Gastrocnemius medialis (tissue), 4 donors: ENCODE data around the gene DDX21.

Source experiments
- POLR2A ChIP-seq, 2 donors: fragments of 450-650 bp; IDR thresholded peaks; one replicate each; pipeline ENCODE4 v1.6.1; 2017; ENCODE audit warnings: antibody characterized with exemption in 2 of 2, mild to moderate bottlenecking in 2 of 2, moderate library complexity in 2 of 2
- TF ChIP-seq, protein P1 (sequence below), 5 experiments: fragments of 450-650 bp in 3 of 5; fragments of 200-600 bp in 2 of 5; sonication (generic) in 2 of 5; IDR thresholded peaks in 4 of 5; conservative IDR thresholded peaks in 1 of 5; 1 replicate in 4 of 5; 2 replicates in 1 of 5; pipeline ENCODE4 v1.5.1; 2016 to 2019; ENCODE audit warnings: antibody characterized with exemption in 5 of 5, mild to moderate bottlenecking in 3 of 5, moderate library complexity in 3 of 5

DNA sequence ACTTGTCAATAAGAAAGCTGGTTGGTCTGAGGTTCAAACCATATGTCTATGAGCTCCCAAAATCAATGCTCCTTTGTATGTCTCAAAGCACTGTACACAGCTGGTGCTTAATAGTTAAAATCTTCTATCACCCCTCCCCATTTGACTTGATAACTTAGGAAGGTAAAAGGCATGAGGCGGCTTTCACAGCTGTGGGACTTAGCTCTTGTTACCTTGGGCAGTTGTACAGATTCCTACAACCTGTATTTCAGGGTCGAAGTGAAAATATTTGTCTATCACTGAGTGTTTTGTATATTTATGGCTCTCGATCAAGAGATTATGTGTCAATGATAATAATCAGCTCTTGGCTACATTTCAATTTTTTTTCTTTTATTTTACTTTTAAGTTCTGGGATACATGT is 31.6 kb downstream of the DDX21 start:
- TF ChIP-seq, protein P1, sequence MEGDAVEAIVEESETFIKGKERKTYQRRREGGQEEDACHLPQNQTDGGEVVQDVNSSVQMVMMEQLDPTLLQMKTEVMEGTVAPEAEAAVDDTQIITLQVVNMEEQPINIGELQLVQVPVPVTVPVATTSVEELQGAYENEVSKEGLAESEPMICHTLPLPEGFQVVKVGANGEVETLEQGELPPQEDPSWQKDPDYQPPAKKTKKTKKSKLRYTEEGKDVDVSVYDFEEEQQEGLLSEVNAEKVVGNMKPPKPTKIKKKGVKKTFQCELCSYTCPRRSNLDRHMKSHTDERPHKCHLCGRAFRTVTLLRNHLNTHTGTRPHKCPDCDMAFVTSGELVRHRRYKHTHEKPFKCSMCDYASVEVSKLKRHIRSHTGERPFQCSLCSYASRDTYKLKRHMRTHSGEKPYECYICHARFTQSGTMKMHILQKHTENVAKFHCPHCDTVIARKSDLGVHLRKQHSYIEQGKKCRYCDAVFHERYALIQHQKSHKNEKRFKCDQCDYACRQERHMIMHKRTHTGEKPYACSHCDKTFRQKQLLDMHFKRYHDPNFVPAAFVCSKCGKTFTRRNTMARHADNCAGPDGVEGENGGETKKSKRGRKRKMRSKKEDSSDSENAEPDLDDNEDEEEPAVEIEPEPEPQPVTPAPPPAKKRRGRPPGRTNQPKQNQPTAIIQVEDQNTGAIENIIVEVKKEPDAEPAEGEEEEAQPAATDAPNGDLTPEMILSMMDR (IDR thresholded peaks at IDR 0.05 in 4 of 5, conservative IDR thresholded peaks at IDR 0.05 in 1 of 5), result no peak
- no peak for TF ChIP-seq POLR2A (IDR thresholded peaks at IDR 0.05)
